ENCODE data around the gene ZFPM1. TPM values are rescaled to one million over a fixed set of nuclear protein-coding genes. Genes with fewer than 3 reads are reported as not detected.

ZFPM1 gene
- total RNA-seq, 2 experiments from 2014 or later = 15.0 to 18.0 TPM

DNA sequence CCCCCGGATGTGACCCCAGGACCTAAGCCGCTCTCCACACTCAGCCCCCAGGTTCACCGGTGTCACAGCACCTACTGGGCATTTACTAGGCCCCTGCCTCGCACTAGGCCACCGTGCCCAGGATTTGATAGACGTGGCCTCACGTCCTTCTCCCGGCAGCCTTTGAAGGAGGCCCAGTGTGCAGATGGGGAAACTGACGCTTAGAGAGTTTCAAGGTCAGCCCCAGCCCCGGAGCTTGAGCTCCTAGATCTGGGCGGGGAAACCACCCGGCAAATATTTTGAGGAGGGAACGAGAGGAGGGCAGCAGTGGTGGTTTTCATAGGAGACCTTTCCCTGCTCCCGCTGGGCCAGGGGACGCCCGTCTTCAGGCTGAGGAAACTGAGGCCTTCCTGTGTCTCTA lies 10.3 kb downstream of the ZFPM1 start:
- no peak overlapping the region for H3K27ac Mint-ChIP-seq
- no peaks in the 10 kb centered on the region for H3K9me3 Mint-ChIP-seq
- H3K4me1 Mint-ChIP-seq (ENCODE audit: low read depth) = peaks cover 55% of the 10 kb centered on the region
- ChIA-PET CTCF (no interaction called here), POLR2A (no interaction called here)
- no peak overlapping the region for H3K4me3 Mint-ChIP-seq
- peaks cover 2% of the 10 kb centered on the region for H3K36me3 Mint-ChIP-seq (ENCODE audit: low read depth)
- ATAC-seq (no peak), DNase-seq (no peak)
- H3K27me3 Mint-ChIP-seq = no peaks in the 10 kb centered on the region
- intact Hi-C loops (cut with micrococcal nuclease) = no loop called here
- TF ChIP-seq, protein P1, sequence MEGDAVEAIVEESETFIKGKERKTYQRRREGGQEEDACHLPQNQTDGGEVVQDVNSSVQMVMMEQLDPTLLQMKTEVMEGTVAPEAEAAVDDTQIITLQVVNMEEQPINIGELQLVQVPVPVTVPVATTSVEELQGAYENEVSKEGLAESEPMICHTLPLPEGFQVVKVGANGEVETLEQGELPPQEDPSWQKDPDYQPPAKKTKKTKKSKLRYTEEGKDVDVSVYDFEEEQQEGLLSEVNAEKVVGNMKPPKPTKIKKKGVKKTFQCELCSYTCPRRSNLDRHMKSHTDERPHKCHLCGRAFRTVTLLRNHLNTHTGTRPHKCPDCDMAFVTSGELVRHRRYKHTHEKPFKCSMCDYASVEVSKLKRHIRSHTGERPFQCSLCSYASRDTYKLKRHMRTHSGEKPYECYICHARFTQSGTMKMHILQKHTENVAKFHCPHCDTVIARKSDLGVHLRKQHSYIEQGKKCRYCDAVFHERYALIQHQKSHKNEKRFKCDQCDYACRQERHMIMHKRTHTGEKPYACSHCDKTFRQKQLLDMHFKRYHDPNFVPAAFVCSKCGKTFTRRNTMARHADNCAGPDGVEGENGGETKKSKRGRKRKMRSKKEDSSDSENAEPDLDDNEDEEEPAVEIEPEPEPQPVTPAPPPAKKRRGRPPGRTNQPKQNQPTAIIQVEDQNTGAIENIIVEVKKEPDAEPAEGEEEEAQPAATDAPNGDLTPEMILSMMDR (IDR thresholded peaks at IDR 0.05) = no peak

DNA sequence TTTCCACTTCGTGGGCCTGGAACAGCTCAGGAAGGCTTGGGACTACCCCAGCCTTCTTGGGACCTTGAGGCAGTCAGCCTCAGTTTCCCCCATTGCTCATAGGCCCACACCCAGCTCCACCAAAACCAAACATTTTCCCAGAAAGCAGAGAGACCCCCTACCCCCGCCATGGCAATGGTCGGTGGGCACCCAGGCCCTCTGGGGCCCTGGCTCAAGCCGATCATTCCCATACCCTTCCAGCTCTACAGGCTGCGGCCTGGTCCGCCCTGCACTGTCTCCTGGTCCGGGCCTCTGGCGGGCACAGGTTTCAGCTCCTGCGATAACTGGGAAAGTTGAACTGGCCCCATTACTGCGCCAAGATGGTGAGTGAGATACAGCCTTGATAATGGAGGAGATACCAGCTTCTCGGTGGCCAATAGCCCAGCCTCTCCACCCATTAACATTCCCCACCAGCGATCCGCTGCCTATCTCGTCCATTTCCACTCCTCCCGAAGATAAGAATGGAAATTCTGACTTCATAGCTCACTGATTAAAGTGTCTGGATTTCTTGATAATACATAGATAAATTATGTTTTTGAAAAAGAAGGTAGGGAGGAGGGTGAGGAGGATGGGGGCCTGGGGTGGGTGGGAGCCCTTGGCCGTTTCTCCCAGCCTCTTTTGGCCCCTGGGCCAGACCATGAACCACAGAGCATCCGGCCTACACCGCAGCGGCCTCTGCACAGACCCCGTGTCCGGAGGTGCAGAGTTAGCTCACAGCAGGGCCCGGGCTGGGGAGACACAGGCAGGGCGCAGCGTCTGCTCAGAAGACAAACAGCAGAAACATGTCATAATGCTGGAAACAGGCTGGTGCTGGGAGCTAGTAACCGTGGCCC lies 11.6 kb downstream of the ZFPM1 start:
- Mint-ChIP-seq H3K4me1 (ENCODE audit: low read depth) (peaks cover 60% of the 10 kb centered on the region), H3K9me3 (no peaks in the 10 kb centered on the region), H3K4me3 (no peak overlapping the region), H3K36me3 (ENCODE audit: low read depth) (peaks cover 2% of the 10 kb centered on the region), H3K27me3 (no peaks in the 10 kb centered on the region), H3K27ac (no peak overlapping the region)
- ChIA-PET CTCF (interaction anchor here (1.1 to 2.4 kb wide), 2 partner anchors 13 to 27 kb away, joined by 3 to 9 read pairs; partner anchors contain the start of gene ZFPM1), POLR2A (interaction anchor here (1.0 kb wide), 1 partner anchor 8 kb away, joined by 4 read pairs; no protein-coding TSS in a partner anchor)
- no peak for ATAC-seq
- TF ChIP-seq, protein P1 (IDR thresholded peaks at IDR 0.05) = no peak
- intact Hi-C loops (cut with micrococcal nuclease) = no loop called here
- no peak for DNase-seq

DNA sequence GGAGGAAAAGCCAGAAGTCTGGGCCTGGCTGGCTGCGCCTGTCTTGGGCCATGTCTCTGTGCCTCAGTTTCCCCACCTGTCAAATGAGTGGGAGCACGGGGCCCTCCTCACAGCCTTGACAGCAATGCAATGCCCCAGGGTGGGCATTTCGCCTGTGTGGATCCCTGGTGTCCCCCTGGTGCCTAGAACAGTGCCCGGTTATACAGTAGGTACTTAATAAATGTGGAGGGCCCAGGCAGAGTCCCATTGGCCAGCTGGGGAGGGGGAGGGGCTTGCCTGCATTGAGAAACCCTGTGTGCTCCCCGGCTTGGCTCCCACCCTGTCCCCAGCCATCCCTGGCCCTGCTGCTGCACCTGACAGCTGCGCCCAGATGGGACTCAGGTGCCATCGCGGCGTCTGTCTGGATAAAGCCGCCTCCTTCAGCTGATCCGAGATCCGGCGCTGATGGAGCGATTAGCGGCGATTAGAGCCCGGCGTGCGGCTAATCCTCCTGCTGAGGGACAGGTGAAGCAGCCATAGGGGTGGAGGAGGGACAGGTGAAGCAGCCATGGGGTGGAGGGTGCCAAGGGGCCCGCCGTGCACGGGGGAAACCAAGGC lies 12.4 kb downstream of the ZFPM1 start:
- DNase-seq = no peak

DNA sequence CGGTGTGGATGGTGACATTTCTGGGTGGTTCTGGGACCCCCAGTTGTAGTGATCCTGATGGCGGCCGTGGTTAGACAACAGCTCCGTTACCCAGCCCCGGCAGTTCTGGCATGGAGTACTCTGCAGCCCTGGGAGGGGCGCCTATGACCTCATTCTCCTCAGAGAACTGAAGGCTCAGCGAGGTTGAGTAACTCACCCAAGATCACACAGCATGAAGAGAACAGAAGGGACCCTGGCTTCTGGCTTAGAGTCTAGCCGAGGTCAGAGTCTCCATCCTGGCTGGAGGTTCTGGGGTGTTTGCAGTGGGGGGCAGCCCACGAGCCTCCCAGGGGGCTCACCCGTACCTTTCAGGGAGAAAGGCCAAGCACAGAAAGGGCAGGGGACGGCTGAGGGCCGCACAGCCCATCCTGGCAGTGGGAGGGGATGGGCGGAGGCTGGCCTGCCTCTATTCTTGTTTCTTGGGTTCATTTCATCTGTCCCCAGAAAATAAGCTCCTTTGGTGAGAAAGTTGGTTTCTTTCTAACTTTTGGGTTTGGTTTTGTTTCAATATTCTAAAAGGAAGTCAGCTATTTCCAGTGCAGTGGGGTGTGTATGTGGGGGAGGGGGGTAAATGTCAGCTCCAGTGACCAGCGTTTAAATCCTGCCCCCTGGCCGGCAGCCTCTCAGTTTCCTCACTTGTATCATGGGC lies 13.2 kb downstream of the ZFPM1 start:
- Mint-ChIP-seq H3K27me3 (no peaks in the 10 kb centered on the region), H3K36me3 (ENCODE audit: low read depth) (peaks cover 2% of the 10 kb centered on the region), H3K27ac (peak overlapping the region; percentile 74), H3K4me3 (no peak overlapping the region), H3K9me3 (no peaks in the 10 kb centered on the region), H3K4me1 (ENCODE audit: low read depth) (peaks cover 66% of the 10 kb centered on the region)
- DNase-seq (peak; percentile 54), ATAC-seq (peak; percentile 55)
- TF ChIP-seq, protein P1 (IDR thresholded peaks at IDR 0.05) = no peak
- ChIA-PET POLR2A (interaction anchor here (1.0 to 1.5 kb wide), 3 partner anchors 9 to 12 kb away, joined by 4 to 5 read pairs (median 4); no protein-coding TSS in a partner anchor), CTCF (interaction anchor here (0.8 to 2.4 kb wide), 4 partner anchors 9 to 29 kb away, joined by 3 to 9 read pairs (median 4); partner anchors contain the start of gene ZFPM1)
- intact Hi-C loops (cut with micrococcal nuclease) = no loop called here

More for the DNA sequence above, 12.4 kb downstream of the ZFPM1 start:
- intact Hi-C loops (cut with micrococcal nuclease) = no loop called here
- no peak overlapping the region for H3K27ac Mint-ChIP-seq
- no peak for ATAC-seq
- TF ChIP-seq, protein P1 (IDR thresholded peaks at IDR 0.05) = no peak
- H3K27me3 Mint-ChIP-seq = no peaks in the 10 kb centered on the region
- POLR2A ChIA-PET = interaction anchor here (1.0 kb wide), 1 partner anchor 8 kb away, joined by 4 read pairs; no protein-coding TSS in a partner anchor
- H3K9me3 Mint-ChIP-seq = no peaks in the 10 kb centered on the region
- peaks cover 2% of the 10 kb centered on the region for H3K36me3 Mint-ChIP-seq (ENCODE audit: low read depth)
- CTCF ChIA-PET = interaction anchor here (0.8 to 2.4 kb wide), 4 partner anchors 9 to 28 kb away, joined by 3 to 9 read pairs (median 4); partner anchors contain the start of gene ZFPM1
- H3K4me3 Mint-ChIP-seq = no peak overlapping the region
- peaks cover 60% of the 10 kb centered on the region for H3K4me1 Mint-ChIP-seq (ENCODE audit: low read depth)

Data from activated CD8-positive, alpha-beta T cell treated with anti-CD3 and anti-CD28 coated beads for 36 hours (primary cell).